WI38 (cell line): ENCODE results near the gene PASK.

Experiments
- H3K4me3 ChIP-seq: 2 replicates; pipeline ENCODE4 v1.5.1; 2011; ENCODE audit warnings: low read depth, mild to moderate bottlenecking, control low read depth, low read length
- TF ChIP-seq, protein P1 (sequence below): IDR thresholded peaks from 2 replicates; pipeline ENCODE4 v1.5.1; 2012; ENCODE audit warnings: low read depth, mild to moderate bottlenecking, control low read depth, low read length

Gene PASK

DNA sequence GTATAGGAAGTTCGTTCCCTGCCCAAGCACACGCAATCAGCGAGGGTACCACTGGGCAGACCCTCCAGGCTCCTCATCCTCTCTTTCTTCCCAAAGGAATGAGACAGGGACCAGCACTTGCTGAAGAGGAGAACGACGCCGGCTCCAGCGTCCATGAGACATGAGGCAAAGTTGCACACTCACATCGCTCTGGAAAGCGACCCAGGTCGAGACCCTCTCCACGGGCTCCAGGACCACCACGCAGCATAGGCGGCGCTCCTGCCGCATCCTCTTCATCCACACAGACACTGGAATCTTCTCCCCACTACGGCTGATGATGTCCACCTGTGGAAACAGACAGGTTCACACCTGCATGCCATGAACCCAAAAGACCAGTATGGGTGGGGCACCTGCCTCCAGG, 10.8 kb downstream of the PASK start:
- no peak overlapping the region for H3K4me3 ChIP-seq
- TF ChIP-seq, protein P1, sequence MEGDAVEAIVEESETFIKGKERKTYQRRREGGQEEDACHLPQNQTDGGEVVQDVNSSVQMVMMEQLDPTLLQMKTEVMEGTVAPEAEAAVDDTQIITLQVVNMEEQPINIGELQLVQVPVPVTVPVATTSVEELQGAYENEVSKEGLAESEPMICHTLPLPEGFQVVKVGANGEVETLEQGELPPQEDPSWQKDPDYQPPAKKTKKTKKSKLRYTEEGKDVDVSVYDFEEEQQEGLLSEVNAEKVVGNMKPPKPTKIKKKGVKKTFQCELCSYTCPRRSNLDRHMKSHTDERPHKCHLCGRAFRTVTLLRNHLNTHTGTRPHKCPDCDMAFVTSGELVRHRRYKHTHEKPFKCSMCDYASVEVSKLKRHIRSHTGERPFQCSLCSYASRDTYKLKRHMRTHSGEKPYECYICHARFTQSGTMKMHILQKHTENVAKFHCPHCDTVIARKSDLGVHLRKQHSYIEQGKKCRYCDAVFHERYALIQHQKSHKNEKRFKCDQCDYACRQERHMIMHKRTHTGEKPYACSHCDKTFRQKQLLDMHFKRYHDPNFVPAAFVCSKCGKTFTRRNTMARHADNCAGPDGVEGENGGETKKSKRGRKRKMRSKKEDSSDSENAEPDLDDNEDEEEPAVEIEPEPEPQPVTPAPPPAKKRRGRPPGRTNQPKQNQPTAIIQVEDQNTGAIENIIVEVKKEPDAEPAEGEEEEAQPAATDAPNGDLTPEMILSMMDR: no peak

DNA sequence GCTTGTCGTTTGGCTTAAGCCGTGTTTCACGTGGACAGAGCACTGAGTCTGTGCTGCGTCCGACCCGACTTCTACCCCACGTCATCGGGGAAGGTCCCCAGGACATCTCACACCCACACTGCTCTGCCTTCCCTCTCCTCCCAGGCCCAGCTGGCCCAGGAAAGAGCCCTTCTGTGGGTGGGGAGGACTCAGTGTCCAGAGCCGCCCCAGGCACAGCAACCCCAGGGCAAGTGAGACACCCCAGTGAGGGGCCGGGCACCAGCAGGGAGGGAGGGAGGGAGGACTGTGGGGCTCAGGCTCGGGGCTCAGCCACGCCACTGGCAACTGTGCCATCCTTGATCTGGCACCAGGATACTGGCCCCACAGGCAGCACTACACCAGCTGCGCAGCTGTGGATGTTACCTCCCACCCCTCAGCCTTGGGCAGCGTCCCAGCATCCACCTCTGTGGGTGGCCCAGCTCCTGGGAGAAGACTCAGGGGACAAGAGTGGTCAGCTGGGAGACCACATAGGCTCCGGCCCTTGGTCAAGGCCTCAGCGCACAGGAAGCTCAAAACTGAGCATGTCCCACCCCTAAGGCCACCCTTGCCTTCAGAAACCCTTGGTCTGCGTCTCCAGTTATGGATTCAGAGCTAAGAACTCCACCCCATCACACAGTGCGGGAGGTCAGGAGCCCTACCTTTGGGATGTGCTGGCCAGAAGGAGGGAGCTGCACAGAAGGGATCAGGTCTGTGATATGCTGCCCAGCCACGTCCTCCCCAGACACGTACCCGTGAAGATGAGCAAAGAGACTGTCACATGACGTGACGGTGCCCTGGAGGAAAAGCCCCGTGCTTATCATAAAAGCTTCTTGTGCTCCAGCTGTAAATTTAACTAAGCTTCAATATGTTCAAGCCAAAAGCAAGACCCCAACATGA, 11.7 kb downstream of the PASK start:
- TF ChIP-seq, protein P1: no peak
- no peak overlapping the region for H3K4me3 ChIP-seq

DNA sequence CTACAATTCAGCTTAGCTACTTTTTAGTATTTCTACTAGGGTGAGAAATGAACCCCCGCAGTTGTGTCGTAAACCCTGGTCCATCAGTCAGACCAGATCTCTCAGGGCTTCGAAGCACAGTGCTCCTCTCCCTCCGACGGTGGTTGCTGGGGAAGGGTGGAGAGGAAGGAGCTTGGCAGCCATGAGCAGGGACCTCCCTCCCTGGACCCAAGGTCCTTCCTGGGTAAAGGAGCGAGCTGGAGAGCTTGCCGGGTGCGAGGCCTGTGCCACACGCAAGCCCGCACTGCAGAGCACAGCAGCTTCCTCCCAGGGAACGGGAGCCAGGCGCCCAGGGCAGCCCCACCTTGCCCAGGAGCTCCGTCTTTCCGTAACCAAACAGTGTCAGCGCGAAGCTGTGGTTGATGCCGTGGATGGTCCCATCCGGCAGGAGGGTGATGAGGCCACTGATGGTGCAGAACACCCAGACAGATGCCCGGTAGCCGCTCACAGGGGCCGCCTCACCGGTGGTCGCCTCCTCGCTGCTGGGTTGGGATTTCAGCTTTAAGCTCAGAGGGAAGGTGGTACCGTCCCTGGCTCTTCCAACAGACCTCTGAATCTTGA, 12.5 kb downstream of the PASK start:
- no peak overlapping the region for H3K4me3 ChIP-seq
- TF ChIP-seq, protein P1: no peak

DNA sequence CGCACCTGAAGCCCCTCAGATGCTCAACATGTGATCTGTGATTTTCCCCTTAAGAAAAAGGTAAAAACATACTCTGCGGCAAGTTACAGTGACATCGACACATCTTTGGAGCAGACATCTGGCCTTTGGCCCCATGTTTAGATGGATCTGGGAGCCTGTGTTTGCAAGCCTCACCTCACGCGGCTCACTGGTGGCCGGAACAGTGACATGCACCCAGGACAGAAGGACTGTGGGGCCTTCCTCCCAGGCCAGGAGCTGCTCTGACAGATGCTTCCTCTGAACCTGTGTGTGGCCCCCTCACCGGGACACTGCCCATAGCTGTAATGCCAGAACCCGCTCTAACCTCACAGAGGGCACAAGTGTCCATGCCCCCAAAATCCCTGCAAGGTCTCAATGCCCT, 13.1 kb downstream of the PASK start:
- TF ChIP-seq, protein P1: no peak
- H3K4me3 ChIP-seq: no peak overlapping the region

DNA sequence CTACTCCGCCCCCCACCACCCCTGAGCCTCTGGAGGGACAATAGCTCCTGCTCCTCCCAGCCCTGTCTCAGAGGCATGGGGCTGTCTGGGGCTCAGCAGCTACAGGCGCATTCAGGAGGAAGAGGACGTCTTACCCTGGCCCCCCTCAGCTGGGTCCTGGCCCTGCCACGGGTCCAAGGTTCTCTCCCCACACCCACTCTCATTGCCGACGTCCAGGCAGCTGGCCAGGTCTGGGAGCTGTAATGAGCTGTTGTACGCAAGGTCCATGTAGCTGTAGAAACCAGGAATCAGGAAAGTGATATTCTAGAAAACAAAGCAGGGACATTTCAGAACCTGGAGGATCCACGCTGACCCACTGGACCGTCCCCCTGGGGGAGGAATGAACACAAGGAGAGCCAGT, 13.5 kb downstream of the PASK start:
- H3K4me3 ChIP-seq: no peak overlapping the region
- TF ChIP-seq, protein P1: no peak

DNA sequence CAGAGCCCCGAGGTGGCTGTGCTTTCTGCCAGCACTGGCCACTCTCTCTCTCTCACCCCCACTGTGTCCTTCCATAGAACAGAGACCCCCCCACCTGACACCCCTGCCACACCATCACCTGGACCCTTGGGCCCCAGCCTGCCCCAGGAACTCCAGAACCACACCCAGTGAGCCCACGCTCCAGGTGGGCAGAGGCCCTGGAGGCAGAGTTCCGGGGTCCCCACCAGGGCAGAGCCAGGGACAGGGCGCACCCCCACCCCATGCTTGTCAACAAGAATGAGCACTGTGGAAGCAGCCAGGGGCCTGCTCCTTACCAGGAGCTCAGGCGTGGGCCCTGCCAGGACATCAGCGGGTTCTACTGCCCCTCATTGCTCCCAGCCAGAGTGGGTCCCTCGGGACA, 14.6 kb downstream of the PASK start:
- H3K4me3 ChIP-seq: no peak overlapping the region
- TF ChIP-seq, protein P1: no peak

DNA sequence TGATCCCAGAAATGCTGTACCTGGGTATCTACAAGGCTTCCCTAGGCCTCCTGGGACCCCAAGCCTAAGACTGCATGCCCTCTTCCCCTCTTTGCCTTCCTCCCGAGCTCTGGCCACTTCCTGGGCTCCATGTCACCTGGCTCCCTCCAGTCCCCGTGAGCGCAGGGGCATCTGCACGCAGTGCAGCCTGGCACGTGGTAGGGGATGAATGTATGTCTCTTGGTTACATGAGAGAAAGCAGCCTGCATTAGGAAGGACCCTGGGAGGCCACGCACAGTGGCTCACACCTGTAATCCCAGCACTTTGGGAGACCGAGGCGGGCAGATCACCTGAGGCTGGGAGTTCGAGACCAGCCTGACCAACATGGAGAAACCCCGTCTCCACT, 15.8 kb downstream of the PASK start:
- TF ChIP-seq, protein P1: no peak
- H3K4me3 ChIP-seq: no peak overlapping the region
